ENCODE measurements around the gene LTB.

Gene LTB

GRCh38 chr6:31586599-31587281 lies 4.5 kb upstream of the LTB start:
- no peak overlapping the region for H2BK5ac ChIP-seq (ENCODE audit: low read length)
- H3K4me2 ChIP-seq (ENCODE audit: low read length): no peak overlapping the region
- H3K4ac ChIP-seq (ENCODE audit: low read depth, low read length): no peak overlapping the region
- no peaks in the 10 kb centered on the region for H3K79me1 ChIP-seq (ENCODE audit: low read length)
- no CpG with 5 or more reads among the region's 9 CpGs for WGBS (ENCODE audit: extremely low coverage, insufficient coverage, low lambda C conversion rate)
- no peak overlapping the region for H4K8ac ChIP-seq (ENCODE audit: low read depth, low read length)
- H2BK120ac ChIP-seq (ENCODE audit: low read depth, low read length): no peak overlapping the region
- no peak overlapping the region for H3K4me3 ChIP-seq (ENCODE audit: low read length)
- H3K27ac ChIP-seq (ENCODE audit: low read depth, low read length): no peak overlapping the region
- DNase-seq: no peak
- H3K79me2 ChIP-seq (ENCODE audit: control insufficient read depth, insufficient read depth, low read length): no peaks in the 10 kb centered on the region
- peaks cover 2% of the 10 kb centered on the region for H3K4me1 ChIP-seq (ENCODE audit: control insufficient read depth, low read depth, low read length)
- H3K36me3 ChIP-seq (ENCODE audit: control insufficient read depth, insufficient read depth, low read length): no peaks in the 10 kb centered on the region
- no peak overlapping the region for H2BK15ac ChIP-seq (replicated peaks; ENCODE audit: low read depth)
- no peak overlapping the region for H4K5ac ChIP-seq (ENCODE audit: low read length)
- H2AK5ac ChIP-seq (ENCODE audit: low read length): no peak overlapping the region
- H3K9ac ChIP-seq (ENCODE audit: low read length): no peak overlapping the region
- H3K18ac ChIP-seq (ENCODE audit: low read length): no peak overlapping the region
- H3K23ac ChIP-seq (ENCODE audit: low read length): no peak overlapping the region
- H3K56ac ChIP-seq (ENCODE audit: low read length): no peak overlapping the region
- no peaks in the 10 kb centered on the region for H3K27me3 ChIP-seq (ENCODE audit: insufficient read depth, low read length, poor library complexity)

GRCh38 chr6:31586008-31586407 lies 3.8 kb upstream of the LTB start, which contains the start of gene LST1:
Gene LST1 (plus strand): TSS chr6:31586277. CDS start chr6:31587300, 1,023 bp downstream.
- no peak within 1 kb of the TSS for H2BK5ac ChIP-seq (ENCODE audit: low read length)
- H3K27ac ChIP-seq (ENCODE audit: low read depth, low read length): no peak within 1 kb of the TSS
- no peak within 1 kb of the TSS for H4K8ac ChIP-seq (ENCODE audit: low read depth, low read length)
- no peak within 1 kb of the TSS for H2BK120ac ChIP-seq (ENCODE audit: low read depth, low read length)
- H3K4me2 ChIP-seq (ENCODE audit: low read length): no peak within 1 kb of the TSS
- no peaks in the 10 kb centered on the region for H3K79me2 ChIP-seq (ENCODE audit: control insufficient read depth, insufficient read depth, low read length)
- H3K18ac ChIP-seq (ENCODE audit: low read length): no peak within 1 kb of the TSS
- H3K27me3 ChIP-seq (ENCODE audit: insufficient read depth, low read length, poor library complexity): no peaks in the 10 kb centered on the region
- H3K4ac ChIP-seq (ENCODE audit: low read depth, low read length): no peak within 1 kb of the TSS
- no peak within 1 kb of the TSS for H3K9ac ChIP-seq (ENCODE audit: low read length)
- no peak for DNase-seq
- no peak within 1 kb of the TSS for H3K4me3 ChIP-seq (ENCODE audit: low read length)
- no peak within 1 kb of the TSS for H3K23ac ChIP-seq (ENCODE audit: low read length)
- WGBS (ENCODE audit: extremely low coverage, insufficient coverage, low lambda C conversion rate): no CpG with 5 or more reads among the region's 1 CpG
- no peak within 1 kb of the TSS for H2BK15ac ChIP-seq (replicated peaks; ENCODE audit: low read depth)
- no peaks in the 10 kb centered on the region for H3K79me1 ChIP-seq (ENCODE audit: low read length)
- H3K36me3 ChIP-seq (ENCODE audit: control insufficient read depth, insufficient read depth, low read length): no peaks in the 10 kb centered on the region
- H3K4me1 ChIP-seq (ENCODE audit: control insufficient read depth, low read depth, low read length): peaks cover 3% of the 10 kb centered on the region
- no peak within 1 kb of the TSS for H3K56ac ChIP-seq (ENCODE audit: low read length)
- no peak within 1 kb of the TSS for H4K5ac ChIP-seq (ENCODE audit: low read length)
- no peak within 1 kb of the TSS for H2AK5ac ChIP-seq (ENCODE audit: low read length)

GRCh38 chr6:31585491-31585890 lies 3.3 kb upstream of the LTB start:
- Histone ChIP-seq H3K36me3 (ENCODE audit: control insufficient read depth, insufficient read depth, low read length) (no peaks in the 10 kb centered on the region), H4K8ac (ENCODE audit: low read depth, low read length) (no peak overlapping the region), H3K79me2 (ENCODE audit: control insufficient read depth, insufficient read depth, low read length) (no peaks in the 10 kb centered on the region), H3K4ac (ENCODE audit: low read depth, low read length) (no peak overlapping the region), H3K23ac (ENCODE audit: low read length) (no peak overlapping the region), H3K27ac (ENCODE audit: low read depth, low read length) (no peak overlapping the region), H2BK5ac (ENCODE audit: low read length) (no peak overlapping the region), H3K4me2 (ENCODE audit: low read length) (no peak overlapping the region), H3K56ac (ENCODE audit: low read length) (no peak overlapping the region), H2AK5ac (ENCODE audit: low read length) (no peak overlapping the region), H3K4me3 (ENCODE audit: low read length) (no peak overlapping the region), H3K9ac (ENCODE audit: low read length) (no peak overlapping the region), H2BK120ac (ENCODE audit: low read depth, low read length) (no peak overlapping the region), H4K5ac (ENCODE audit: low read length) (no peak overlapping the region), H3K79me1 (ENCODE audit: low read length) (no peaks in the 10 kb centered on the region), H3K4me1 (ENCODE audit: control insufficient read depth, low read depth, low read length) (peaks cover 3% of the 10 kb centered on the region), H3K27me3 (ENCODE audit: insufficient read depth, low read length, poor library complexity) (no peaks in the 10 kb centered on the region), H2BK15ac (replicated peaks; ENCODE audit: low read depth) (no peak overlapping the region), H3K18ac (ENCODE audit: low read length) (no peak overlapping the region)
- WGBS (ENCODE audit: extremely low coverage, insufficient coverage, low lambda C conversion rate): no CpG with 5 or more reads among the region's 2 CpGs
- DNase-seq: peak; percentile 70

GRCh38 chr6:31581434-31582229 lies 592 bp downstream of the LTB start:
- Histone ChIP-seq H2BK15ac (replicated peaks; ENCODE audit: low read depth) (no peak overlapping the region), H3K27me3 (ENCODE audit: insufficient read depth, low read length, poor library complexity) (no peaks in the 10 kb centered on the region), H3K9ac (ENCODE audit: low read length) (peak overlapping the region; percentile 93), H3K18ac (ENCODE audit: low read length) (peak overlapping the region; percentile 91), H3K36me3 (ENCODE audit: control insufficient read depth, insufficient read depth, low read length) (no peaks in the 10 kb centered on the region), H3K4me2 (ENCODE audit: low read length) (peak overlapping the region; percentile 94), H3K27ac (ENCODE audit: low read depth, low read length) (no peak overlapping the region), H4K8ac (ENCODE audit: low read depth, low read length) (no peak overlapping the region), H3K23ac (ENCODE audit: low read length) (peak overlapping the region; percentile 48), H2AK5ac (ENCODE audit: low read length) (no peak overlapping the region), H3K4me3 (ENCODE audit: low read length) (peak overlapping the region; percentile 89), H3K79me1 (ENCODE audit: low read length) (no peaks in the 10 kb centered on the region), H3K79me2 (ENCODE audit: control insufficient read depth, insufficient read depth, low read length) (no peaks in the 10 kb centered on the region), H2BK120ac (ENCODE audit: low read depth, low read length) (no peak overlapping the region), H3K56ac (ENCODE audit: low read length) (peak overlapping the region; percentile 93), H4K5ac (ENCODE audit: low read length) (no peak overlapping the region), H3K4ac (ENCODE audit: low read depth, low read length) (peak overlapping the region; percentile 46), H3K4me1 (ENCODE audit: control insufficient read depth, low read depth, low read length) (peaks cover 5% of the 10 kb centered on the region), H2BK5ac (ENCODE audit: low read length) (peak overlapping the region; percentile 62)
- no peak for DNase-seq
- WGBS (ENCODE audit: extremely low coverage, insufficient coverage, low lambda C conversion rate): no CpG with 5 or more reads among the region's 21 CpGs

GRCh38 chr6:31580807-31581433 lies 1.3 kb downstream of the LTB start:
- peak overlapping the region; percentile 62 for H2BK5ac ChIP-seq (ENCODE audit: low read length)
- H2BK120ac ChIP-seq (ENCODE audit: low read depth, low read length): no peak overlapping the region
- peak overlapping the region; percentile 45 for H3K23ac ChIP-seq (ENCODE audit: low read length)
- H3K36me3 ChIP-seq (ENCODE audit: control insufficient read depth, insufficient read depth, low read length): no peaks in the 10 kb centered on the region
- peak overlapping the region; percentile 91 for H3K18ac ChIP-seq (ENCODE audit: low read length)
- H3K27me3 ChIP-seq (ENCODE audit: insufficient read depth, low read length, poor library complexity): no peaks in the 10 kb centered on the region
- peak overlapping the region; percentile 94 for H3K4me2 ChIP-seq (ENCODE audit: low read length)
- peak; percentile 91 for DNase-seq
- peak overlapping the region; percentile 5 for H3K27ac ChIP-seq (ENCODE audit: low read depth, low read length)
- H4K5ac ChIP-seq (ENCODE audit: low read length): no peak overlapping the region
- peaks cover 5% of the 10 kb centered on the region for H3K4me1 ChIP-seq (ENCODE audit: control insufficient read depth, low read depth, low read length)
- peak overlapping the region; percentile 93 for H3K56ac ChIP-seq (ENCODE audit: low read length)
- peak overlapping the region; percentile 93 for H3K9ac ChIP-seq (ENCODE audit: low read length)
- no peaks in the 10 kb centered on the region for H3K79me2 ChIP-seq (ENCODE audit: control insufficient read depth, insufficient read depth, low read length)
- H2BK15ac ChIP-seq (replicated peaks; ENCODE audit: low read depth): no peak overlapping the region
- H3K4ac ChIP-seq (ENCODE audit: low read depth, low read length): peak overlapping the region; percentile 46
- peak overlapping the region; percentile 89 for H3K4me3 ChIP-seq (ENCODE audit: low read length)
- no CpG with 5 or more reads among the region's 62 CpGs for WGBS (ENCODE audit: extremely low coverage, insufficient coverage, low lambda C conversion rate)
- no peak overlapping the region for H4K8ac ChIP-seq (ENCODE audit: low read depth, low read length)
- no peak overlapping the region for H2AK5ac ChIP-seq (ENCODE audit: low read length)
- H3K79me1 ChIP-seq (ENCODE audit: low read length): no peaks in the 10 kb centered on the region

Measured in mesendoderm (in vitro differentiated cells).